PFSK-1 (cell line): Measurements from ENCODE around the gene ZNF469.

Experiments
- FOXP2 ChIP-seq: optimal IDR thresholded peaks from 2 replicates; pipeline ENCODE3; 2011; ENCODE audit warnings: borderline replicate concordance, control low read depth, inconsistent platforms; ENCODE audit not compliant: insufficient read depth; ENCODE audit errors: extremely low read length, extremely low read depth
- POLR2AphosphoS5 ChIP-seq: IDR thresholded peaks from 2 replicates; pipeline ENCODE4 v1.6.1; 2012; ENCODE audit warnings: low read depth, mild to moderate bottlenecking, control low read depth, low read length, moderate library complexity
- SIN3A ChIP-seq: IDR thresholded peaks from 2 replicates; pipeline ENCODE4 v1.6.1; 2012; ENCODE audit warnings: mild to moderate bottlenecking, low read length, moderate library complexity, borderline replicate concordance; ENCODE audit not compliant: insufficient read depth
- TAF1 ChIP-seq: IDR thresholded peaks from 2 replicates; pipeline ENCODE4 v1.6.1; 2012; ENCODE audit warnings: low read length, control low read depth, borderline replicate concordance; ENCODE audit not compliant: insufficient read depth
- TF ChIP-seq, protein P1 (sequence below), 2 experiments: IDR thresholded peaks; 2 replicates each; pipeline versions ENCODE4 v1.6.1 to v1.8.0; 2011 to 2012; ENCODE audit warnings: low read depth in 2 of 2, low read length in 2 of 2, control low read depth in 1 of 2, inconsistent platforms in 1 of 2, mild to moderate bottlenecking in 1 of 2, moderate library complexity in 1 of 2; ENCODE audit not compliant: insufficient read depth in 1 of 2

DNA sequence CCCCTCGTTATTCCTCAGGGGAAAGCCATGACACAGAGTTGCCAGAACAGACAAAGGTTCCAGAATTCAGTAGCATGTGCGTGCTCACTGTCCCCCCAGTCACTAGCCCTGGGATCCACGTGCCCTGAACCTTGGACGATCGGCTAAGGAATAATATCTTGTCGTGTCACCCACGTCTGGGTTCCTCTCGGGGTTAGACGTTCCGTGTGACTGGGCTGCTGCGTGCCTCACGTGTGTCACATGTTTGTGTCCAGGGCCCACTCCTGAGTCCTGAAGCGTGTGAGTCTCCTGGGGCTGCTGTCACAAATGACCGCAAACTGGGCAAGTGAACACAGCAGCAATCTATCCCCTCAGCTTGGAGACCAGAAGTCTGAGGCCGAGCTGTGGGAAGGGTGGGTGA is 12.4 kb upstream of the ZNF469 start:
- TF ChIP-seq, protein P1, sequence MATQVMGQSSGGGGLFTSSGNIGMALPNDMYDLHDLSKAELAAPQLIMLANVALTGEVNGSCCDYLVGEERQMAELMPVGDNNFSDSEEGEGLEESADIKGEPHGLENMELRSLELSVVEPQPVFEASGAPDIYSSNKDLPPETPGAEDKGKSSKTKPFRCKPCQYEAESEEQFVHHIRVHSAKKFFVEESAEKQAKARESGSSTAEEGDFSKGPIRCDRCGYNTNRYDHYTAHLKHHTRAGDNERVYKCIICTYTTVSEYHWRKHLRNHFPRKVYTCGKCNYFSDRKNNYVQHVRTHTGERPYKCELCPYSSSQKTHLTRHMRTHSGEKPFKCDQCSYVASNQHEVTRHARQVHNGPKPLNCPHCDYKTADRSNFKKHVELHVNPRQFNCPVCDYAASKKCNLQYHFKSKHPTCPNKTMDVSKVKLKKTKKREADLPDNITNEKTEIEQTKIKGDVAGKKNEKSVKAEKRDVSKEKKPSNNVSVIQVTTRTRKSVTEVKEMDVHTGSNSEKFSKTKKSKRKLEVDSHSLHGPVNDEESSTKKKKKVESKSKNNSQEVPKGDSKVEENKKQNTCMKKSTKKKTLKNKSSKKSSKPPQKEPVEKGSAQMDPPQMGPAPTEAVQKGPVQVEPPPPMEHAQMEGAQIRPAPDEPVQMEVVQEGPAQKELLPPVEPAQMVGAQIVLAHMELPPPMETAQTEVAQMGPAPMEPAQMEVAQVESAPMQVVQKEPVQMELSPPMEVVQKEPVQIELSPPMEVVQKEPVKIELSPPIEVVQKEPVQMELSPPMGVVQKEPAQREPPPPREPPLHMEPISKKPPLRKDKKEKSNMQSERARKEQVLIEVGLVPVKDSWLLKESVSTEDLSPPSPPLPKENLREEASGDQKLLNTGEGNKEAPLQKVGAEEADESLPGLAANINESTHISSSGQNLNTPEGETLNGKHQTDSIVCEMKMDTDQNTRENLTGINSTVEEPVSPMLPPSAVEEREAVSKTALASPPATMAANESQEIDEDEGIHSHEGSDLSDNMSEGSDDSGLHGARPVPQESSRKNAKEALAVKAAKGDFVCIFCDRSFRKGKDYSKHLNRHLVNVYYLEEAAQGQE (IDR thresholded peaks at IDR 0.05; ENCODE audit: insufficient read depth in 1 of 2, low read depth in 2 of 2, low read length in 2 of 2): no peak
- TF ChIP-seq POLR2AphosphoS5: no peak
- no peak for TF ChIP-seq FOXP2
- no peak for TF ChIP-seq TAF1
- TF ChIP-seq SIN3A: no peak
